ENCODE measurements around the gene CADM2. TPM values are rescaled to one million over a fixed set of nuclear protein-coding genes. Genes with fewer than 3 reads are reported as not detected.

Gene CADM2
- total RNA-seq, 1 experiment from 2014 or later: not detected

DNA sequence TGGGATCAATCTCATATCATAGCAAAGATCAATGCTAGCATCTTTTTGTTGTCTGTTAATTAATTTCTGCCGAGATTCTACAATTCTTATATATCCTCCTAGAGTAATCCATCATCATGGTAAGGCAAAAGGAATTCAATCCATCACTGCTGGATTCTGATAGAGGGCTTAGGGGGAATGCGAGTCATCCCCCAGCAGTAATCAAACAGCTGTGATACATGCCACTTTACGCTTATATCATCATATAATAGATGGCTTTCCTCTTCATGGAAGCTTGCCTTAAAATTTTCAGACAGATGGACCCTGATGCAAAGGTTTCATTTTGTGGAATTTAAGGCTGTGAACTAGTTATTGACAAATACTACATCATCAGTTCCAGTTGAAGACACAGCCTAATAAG is 645.9 kb downstream of the CADM2 start:
- Histone ChIP-seq H3K4me3 (ENCODE audit: low read depth, low read length) (no peak overlapping the region), H3K4me1 (no peaks in the 10 kb centered on the region), H3K36me3 (ENCODE audit: control insufficient read depth, insufficient read depth, low read length) (no peaks in the 10 kb centered on the region), H3K27me3 (replicated peaks; ENCODE audit: control insufficient read depth, insufficient read depth, low read length) (no peaks in the 10 kb centered on the region), H3K9me3 (no peaks in the 10 kb centered on the region)
- Mint-ChIP-seq H3K36me3 (ENCODE audit: insufficient read depth, unreplicated experiment) (no peaks in the 10 kb centered on the region), H3K4me3 (ENCODE audit: unreplicated experiment) (no peak overlapping the region), H3K4me1 (ENCODE audit: low read depth, unreplicated experiment) (no peaks in the 10 kb centered on the region), H3K9me3 (ENCODE audit: unreplicated experiment) (no peaks in the 10 kb centered on the region), H3K27ac (ENCODE audit: unreplicated experiment) (no peak overlapping the region), H3K27me3 (ENCODE audit: insufficient read depth, unreplicated experiment) (no peaks in the 10 kb centered on the region)
- CTCF ChIA-PET: no interaction called here
- no peak for DNase-seq
- intact Hi-C loops (cut with micrococcal nuclease; ENCODE audit: unreplicated experiment): no loop called here
- BruUV-seq (replicated peaks): no TSS peak
- POLR2A ChIA-PET: no interaction called here
- no peak for TF ChIP-seq CTCF (IDR thresholded peaks at IDR 0.05; ENCODE audit: insufficient read depth in 1 of 2, low read depth in 1 of 2, low read length in 1 of 2, severe bottlenecking in 1 of 2, unreplicated experiment in 1 of 2)

- H3K36me3 ChIP-seq (ENCODE audit: control insufficient read depth, insufficient read depth, low read length): no peaks in the 10 kb centered on the region
- no peak overlapping the region for H3K4me3 ChIP-seq (ENCODE audit: low read depth, low read length)
- no peaks in the 10 kb centered on the region for H3K9me3 Mint-ChIP-seq (ENCODE audit: unreplicated experiment)
- no TSS peak for BruUV-seq (replicated peaks)
- no peaks in the 10 kb centered on the region for H3K4me1 ChIP-seq
- H3K27me3 Mint-ChIP-seq (ENCODE audit: insufficient read depth, unreplicated experiment): no peaks in the 10 kb centered on the region
- POLR2A ChIA-PET: no interaction called here
- H3K4me3 Mint-ChIP-seq (ENCODE audit: unreplicated experiment): no peak overlapping the region
- H3K36me3 Mint-ChIP-seq (ENCODE audit: insufficient read depth, unreplicated experiment): no peaks in the 10 kb centered on the region
- intact Hi-C loops (cut with micrococcal nuclease; ENCODE audit: unreplicated experiment): no loop called here
- no peaks in the 10 kb centered on the region for H3K9me3 ChIP-seq
- H3K27me3 ChIP-seq (replicated peaks; ENCODE audit: control insufficient read depth, insufficient read depth, low read length): no peaks in the 10 kb centered on the region
- no peak for DNase-seq
- no peaks in the 10 kb centered on the region for H3K4me1 Mint-ChIP-seq (ENCODE audit: low read depth, unreplicated experiment)
- CTCF ChIA-PET: no interaction called here
- no peak for TF ChIP-seq CTCF (IDR thresholded peaks at IDR 0.05; ENCODE audit: insufficient read depth in 1 of 2, low read depth in 1 of 2, low read length in 1 of 2, severe bottlenecking in 1 of 2, unreplicated experiment in 1 of 2)
- H3K27ac Mint-ChIP-seq (ENCODE audit: unreplicated experiment): no peak overlapping the region
Measured at GRCh38 chr3:85605066-85605465, 646.3 kb downstream of the CADM2 start.

DNA sequence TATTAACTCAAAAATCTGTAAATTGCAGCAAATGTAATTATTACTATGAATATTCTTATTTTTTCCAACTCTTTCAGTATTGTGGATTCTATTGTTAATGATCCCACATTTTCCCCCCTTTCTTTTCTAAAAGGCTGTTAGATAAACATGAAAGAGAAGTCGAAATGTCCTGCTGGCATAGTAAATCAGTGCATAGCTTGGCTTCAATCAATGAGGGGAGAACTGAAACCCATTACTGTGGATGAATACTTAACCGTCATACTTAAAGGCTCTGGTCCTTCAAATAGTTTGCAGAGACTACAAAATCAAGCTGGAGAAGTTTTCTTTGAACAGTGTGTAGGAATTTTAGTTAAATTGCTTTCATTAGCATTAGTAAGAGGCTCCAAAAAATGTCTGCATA is 667.9 kb downstream of the CADM2 start:
- Mint-ChIP-seq H3K4me3 (ENCODE audit: unreplicated experiment) (no peak overlapping the region), H3K9me3 (ENCODE audit: unreplicated experiment) (no peaks in the 10 kb centered on the region), H3K36me3 (ENCODE audit: insufficient read depth, unreplicated experiment) (no peaks in the 10 kb centered on the region), H3K27me3 (ENCODE audit: insufficient read depth, unreplicated experiment) (no peaks in the 10 kb centered on the region), H3K4me1 (ENCODE audit: low read depth, unreplicated experiment) (no peaks in the 10 kb centered on the region), H3K27ac (ENCODE audit: unreplicated experiment) (no peak overlapping the region)
- no TSS peak for BruUV-seq (replicated peaks)
- Histone ChIP-seq H3K9me3 (no peaks in the 10 kb centered on the region), H3K4me3 (ENCODE audit: low read depth, low read length) (no peak overlapping the region), H3K4me1 (no peaks in the 10 kb centered on the region), H3K36me3 (ENCODE audit: control insufficient read depth, insufficient read depth, low read length) (no peaks in the 10 kb centered on the region), H3K27me3 (replicated peaks; ENCODE audit: control insufficient read depth, insufficient read depth, low read length) (no peaks in the 10 kb centered on the region)
- intact Hi-C loops (cut with micrococcal nuclease; ENCODE audit: unreplicated experiment): no loop called here
- POLR2A ChIA-PET: no interaction called here
- CTCF ChIA-PET: no interaction called here
- no peak for TF ChIP-seq CTCF (IDR thresholded peaks at IDR 0.05; ENCODE audit: insufficient read depth in 1 of 2, low read depth in 1 of 2, low read length in 1 of 2, severe bottlenecking in 1 of 2, unreplicated experiment in 1 of 2)
- DNase-seq: no peak

All from Caco-2 (cell line).